NT2/D1 (cell line): ENCODE results near the gene LRCH4.

Experiments used
- SUZ12 ChIP-seq: IDR thresholded peaks from 2 replicates; pipeline ENCODE4 v1.6.1; 2011; ENCODE audit not compliant: insufficient read length, insufficient read depth; ENCODE audit errors: extremely low read depth
- YY1 ChIP-seq: IDR thresholded peaks from 2 replicates; pipeline ENCODE4 v1.6.1; 2011; ENCODE audit not compliant: insufficient read length, insufficient read depth
- ZNF274 ChIP-seq: IDR thresholded peaks from 2 replicates; pipeline ENCODE4 v1.6.1; 2011; ENCODE audit warnings: mild to moderate bottlenecking, low read depth, low read length

- TF ChIP-seq YY1 (no peak), SUZ12 (no peak), ZNF274 (no peak)
Observed at GRCh38 chr7:100607111-100607510, 21.2 kb upstream of the LRCH4 start.
